Measurements from ENCODE around the gene TPST2. TPM values are rescaled to one million over a fixed set of nuclear protein-coding genes. Genes with fewer than 3 reads are reported as not detected.

The TPST2 gene
- total RNA-seq, 1 experiment from 2014 or later: 11.8 TPM

- peak; percentile 83 for TF ChIP-seq ZBTB33 (IDR thresholded peaks at IDR 0.05; ENCODE audit: extremely low read depth, insufficient replicate concordance, low read length)
These were observed 77.7 kb downstream of the TPST2 start, which contains the start of gene TFIP11 (continued) for GRCh38 chr22:26512149-26512793.

DNA sequence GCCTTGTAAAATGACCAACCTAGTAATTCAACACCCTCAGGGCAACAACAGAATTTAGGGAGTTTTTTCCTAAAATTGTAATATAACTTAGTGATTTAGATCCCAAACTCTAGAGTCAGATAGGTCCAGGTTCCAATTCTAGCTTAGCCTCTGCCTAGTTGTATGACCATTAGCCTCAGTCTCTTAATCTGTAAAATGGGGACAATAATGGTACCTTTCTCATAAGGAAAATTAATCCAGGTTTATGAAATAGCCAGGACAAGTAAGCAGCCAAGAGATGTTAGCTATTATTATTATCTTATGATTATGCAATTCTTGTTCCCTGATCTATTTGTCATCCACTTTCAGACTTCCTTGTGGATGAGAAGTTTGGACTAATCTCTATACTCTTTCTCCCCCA, 81.8 kb downstream of the TPST2 start:
- no TSS peak for BruUV-seq (replicated peaks)
- Histone ChIP-seq H3K79me2 (ENCODE audit: insufficient read depth, low read length) (peaks cover 32% of the 10 kb centered on the region), H3K27ac (ENCODE audit: low read depth, low read length) (no peak overlapping the region), H3K27me3 (ENCODE audit: insufficient read depth, low read length) (no peaks in the 10 kb centered on the region), H4K20me1 (ENCODE audit: insufficient read depth) (no peaks in the 10 kb centered on the region), H3K9me3 (ENCODE audit: control insufficient read depth in 1 of 2, insufficient read depth in 1 of 2, low read depth in 1 of 2, low read length in 2 of 2) (no peaks in the 10 kb centered on the region), H2AFZ (ENCODE audit: low read depth, low read length, poor library complexity, severe bottlenecking) (no peak overlapping the region), H3K9me2 (ENCODE audit: insufficient read depth) (no peaks in the 10 kb centered on the region), H3K4me1 (ENCODE audit: control insufficient read depth in 1 of 2, insufficient read depth in 2 of 2, low read length in 2 of 2) (peaks cover 7 to 9% of the 10 kb centered on the region in 2 experiments; a peak in 3 of 4 replicates), H3K9ac (ENCODE audit: low read length) (no peak overlapping the region), H3K36me3 (ENCODE audit: control insufficient read depth in 1 of 2, insufficient read depth in 2 of 2, low read length in 2 of 2) (peaks cover 34 to 56% of the 10 kb centered on the region in 2 experiments; a peak in 3 of 4 replicates), H3K4me3 (replicated peaks in 1 of 2; ENCODE audit: low read depth in 1 of 2, low read length in 2 of 2) (no peak overlapping the region), H3K4me2 (ENCODE audit: low read length) (no peak overlapping the region)
- POLR2A ChIA-PET: no interaction called here
- ATAC-seq (no peak), DNase-seq (ENCODE audit: low read depth, low spot score) (no peak)
- intact Hi-C loops (cut with micrococcal nuclease): no loop called here
- CTCF ChIA-PET: no interaction called here
- TF ChIP-seq CBX3 (IDR thresholded peaks at IDR 0.05; ENCODE audit: low read depth) (no peak), ELF1 (IDR thresholded peaks at IDR 0.05; ENCODE audit: borderline replicate concordance, low read depth) (no peak)
- RAD21 ChIA-PET (ENCODE audit: low non-redundant PET in 1 of 2, low total read pairs in 2 of 2, uncharacterized antibody in 2 of 2, unreplicated experiment in 2 of 2): no interaction called here

DNA sequence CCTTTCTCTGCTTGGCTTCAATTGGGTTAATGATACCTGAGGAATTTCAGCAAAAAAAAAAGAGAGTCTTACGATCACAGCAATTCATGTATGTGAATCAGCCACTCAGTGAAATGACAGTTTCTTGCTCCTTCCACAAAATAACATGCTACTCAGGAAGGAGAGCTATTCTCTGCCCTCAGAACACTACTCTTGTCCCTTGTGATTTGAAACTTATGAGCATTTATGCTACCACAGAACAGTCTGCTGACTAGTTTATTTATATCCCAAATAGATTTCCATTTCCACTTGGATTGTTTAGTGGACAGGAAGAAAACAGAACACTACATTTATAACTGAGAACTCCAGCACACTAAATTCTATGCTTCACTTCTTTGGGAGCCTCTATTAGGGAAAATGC, 86.2 kb downstream of the TPST2 start:
- peaks cover 51 to 74% of the 10 kb centered on the region in 2 experiments for H3K36me3 ChIP-seq (ENCODE audit: control insufficient read depth in 1 of 2, insufficient read depth in 2 of 2, low read length in 2 of 2)
- CTCF ChIA-PET: no interaction called here
- POLR2A ChIA-PET: no interaction called here

More for the DNA sequence above, 86.2 kb downstream of the TPST2 start:
- H3K27ac ChIP-seq (ENCODE audit: low read depth, low read length): no peak overlapping the region
- H3K9me2 ChIP-seq (ENCODE audit: insufficient read depth): no peaks in the 10 kb centered on the region
- H3K4me2 ChIP-seq (ENCODE audit: low read length): no peak overlapping the region
- H3K79me2 ChIP-seq (ENCODE audit: insufficient read depth, low read length): no peaks in the 10 kb centered on the region; the same call in 1 of the 2 replicates
- BruUV-seq (replicated peaks): no TSS peak
- no peaks in the 10 kb centered on the region for H3K4me1 ChIP-seq (ENCODE audit: control insufficient read depth in 1 of 2, insufficient read depth in 2 of 2, low read length in 2 of 2)
- intact Hi-C loops (cut with micrococcal nuclease): loop anchor here (5.0 kb wide), 1 partner anchor 164 kb away; no protein-coding TSS in a partner anchor
- RAD21 ChIA-PET (ENCODE audit: low non-redundant PET in 1 of 2, low total read pairs in 2 of 2, uncharacterized antibody in 2 of 2, unreplicated experiment in 2 of 2): no interaction called here
- no peak overlapping the region for H3K4me3 ChIP-seq (replicated peaks in 1 of 2; ENCODE audit: low read depth in 1 of 2, low read length in 2 of 2)
- no peak overlapping the region for H2AFZ ChIP-seq (ENCODE audit: low read depth, low read length, poor library complexity, severe bottlenecking)
- H3K9me3 ChIP-seq (ENCODE audit: control insufficient read depth in 1 of 2, insufficient read depth in 1 of 2, low read depth in 1 of 2, low read length in 2 of 2): no peaks in the 10 kb centered on the region
- H3K27me3 ChIP-seq (ENCODE audit: insufficient read depth, low read length): no peaks in the 10 kb centered on the region
- H3K9ac ChIP-seq (ENCODE audit: low read length): no peak overlapping the region
- H4K20me1 ChIP-seq (ENCODE audit: insufficient read depth): no peaks in the 10 kb centered on the region
- no peak for ATAC-seq
- TF ChIP-seq TCF7L2 (IDR thresholded peaks at IDR 0.05; ENCODE audit: borderline replicate concordance, extremely low read depth, insufficient read depth, insufficient read length): no peak
- no peak for DNase-seq (ENCODE audit: low read depth, low spot score)

Data from HCT116 (cell line).